GM12878 (cell line): ENCODE measurements around the gene SLC44A3. TPM values are rescaled to one million over a fixed set of nuclear protein-coding genes. Genes with fewer than 3 reads are reported as not detected.

Source experiments
- ATAC-seq: fragments of 200-7000 bp; cut with Tn5 transposase; 3 replicates; pipeline ENCODE4 v1.9.1; 2020; ENCODE audit warnings: mild to moderate bottlenecking, moderate library complexity
- BruUV-seq: library from RNA; stranded (reverse); fragments of 400-500 nt; replicated peaks from 2 replicates; lab custom pipeline; 2021; lab: Mats Ljungman, UMichigan
- CTCF ChIA-PET: fragments of 300-600 bp; sonication (Branson Sonifier 250); formaldehyde crosslinking; extraction: SDS; loops from one replicate; lab custom pipeline; 2021; ENCODE audit warnings: inconsistent platforms; lab: Yijun Ruan, JAX
- POLR2A ChIA-PET: fragments of 350-600 bp; formaldehyde crosslinking; extraction: SDS; loops from one replicate; lab custom pipeline; 2021; ENCODE audit warnings: inconsistent platforms; lab: Charles Lee
- RAD21 ChIA-PET: fragments of 300-600 bp; sonication (Branson Sonifier 250); formaldehyde crosslinking; loops from one replicate; lab custom pipeline; 2023; ENCODE audit warnings: antibody characterized with exemption; ENCODE audit not compliant: unreplicated experiment; lab: Charles Lee
- SMC1A ChIA-PET: fragments of 300-600 bp; sonication (Branson Sonifier 250); formaldehyde crosslinking; loops from one replicate; lab custom pipeline; 2023; ENCODE audit not compliant: unreplicated experiment, uncharacterized antibody; lab: Charles Lee
- DNase-seq: peaks from one replicate; pipeline ENCODE4 v3.0.0-alpha.2; 2011; ENCODE audit warnings: low read depth, low spot score
- FAIRE-seq: peaks from 3 replicates; lab custom pipeline; 2011; peaks lifted over from hg19 to GRCh38; lab: Jason Lieb, UNC
- H2AFZ ChIP-seq: 2 replicates; pipeline ENCODE4 v1.6.0; 2011; ENCODE audit warnings: low read depth, low read length, control low read depth; ENCODE audit not compliant: control insufficient read depth
- H3K27ac ChIP-seq: 2 replicates; pipeline ENCODE4 v1.5.1; 2011; ENCODE audit warnings: control low read depth; ENCODE audit not compliant: control insufficient read depth, insufficient read depth
- H3K27me3 ChIP-seq, 2 experiments: replicated peaks in 1 of 2; 2 replicates each; pipeline versions ENCODE4 v1.6.0 to v1.6.1; 2011; ENCODE audit warnings: low read length in 1 of 2; ENCODE audit not compliant: control insufficient read depth in 2 of 2, insufficient read depth in 2 of 2
- H3K36me3 ChIP-seq, 2 experiments: 2 replicates each; pipeline ENCODE4 v1.5.1; 2011; ENCODE audit warnings: low read length in 1 of 2; ENCODE audit not compliant: control insufficient read depth in 2 of 2, insufficient read depth in 2 of 2
- H3K4me1 ChIP-seq: 2 replicates; pipeline ENCODE4 v1.6.1; 2011; ENCODE audit warnings: mild to moderate bottlenecking, low read length, moderate library complexity, mixed read lengths; ENCODE audit not compliant: control insufficient read depth, insufficient read depth
- H3K4me2 ChIP-seq: 2 replicates; pipeline ENCODE4 v1.6.0; 2011; ENCODE audit warnings: control low read depth; ENCODE audit not compliant: control insufficient read depth, insufficient read depth
- H3K4me3 ChIP-seq: fragments of 200-600 bp; sonication (generic); 2 replicates; pipeline ENCODE4 v1.5.1; 2016
- H3K79me2 ChIP-seq: 2 replicates; pipeline ENCODE4 v1.6.0; 2011; ENCODE audit warnings: low read length; ENCODE audit not compliant: control insufficient read depth, insufficient read depth
- H3K9ac ChIP-seq: 2 replicates; pipeline ENCODE4 v1.8.0; 2011; ENCODE audit warnings: low read length, control low read depth, mixed read lengths; ENCODE audit not compliant: control insufficient read depth, insufficient read depth
- H3K9me3 ChIP-seq: replicated peaks from 3 replicates; pipeline ENCODE4 v1.5.1; 2011; ENCODE audit warnings: mild to moderate bottlenecking, low read length; ENCODE audit not compliant: control insufficient read depth, insufficient read depth
- H4K20me1 ChIP-seq: 2 replicates; pipeline ENCODE4 v1.6.0; 2011; ENCODE audit not compliant: control insufficient read depth, insufficient read depth
- ATF7 ChIP-seq: fragments of 450-650 bp; IDR thresholded peaks from 2 replicates; pipeline ENCODE4 v1.6.1; 2016; ENCODE audit warnings: low read depth, mild to moderate bottlenecking
- CBFB ChIP-seq: IDR thresholded peaks from 2 replicates; pipeline ENCODE4 v1.6.1; 2016; ENCODE audit warnings: antibody characterized with exemption, low read depth
- CREM ChIP-seq: IDR thresholded peaks from 2 replicates; pipeline ENCODE4 v1.6.1; 2014; ENCODE audit warnings: antibody characterized with exemption, low read depth
- ZZZ3 ChIP-seq: IDR thresholded peaks from 2 replicates; pipeline ENCODE4 v1.6.1; 2011; ENCODE audit warnings: low read depth; ENCODE audit not compliant: control insufficient read depth, insufficient read length
- WGBS: methylation state at CpG from one replicate; pipeline ENCODE4 v1.1.6; 2016; ENCODE audit warnings: low lambda C conversion rate; ENCODE audit not compliant: insufficient replicate concordance, insufficient coverage; ENCODE audit errors: missing lambda C conversion rate; 5-methylcytosine and 5-hydroxymethylcytosine counted together
- in situ Hi-C: fragments of 300-500 bp; cut with MboI; formaldehyde crosslinking; loops from 9 replicates; pipeline ENCODE4 v1.14.3; 2018; ENCODE audit warnings: mixed read lengths
- intact Hi-C: fragments of 100-400 bp; cut with micrococcal nuclease; formaldehyde crosslinking; loops from one replicate; pipeline ENCODE4 v1.14.2; 2022; ENCODE audit not compliant: unreplicated experiment
- polyA plus RNA-seq, 11 experiments: library from polyadenylated mRNA; depleted of rRNA in 4 of 11; unstranded in 6 of 11; stranded (reverse) in 5 of 11; fragments of >200 nt; fragmentation: Nextera tagmentation in 4 of 11; fragmentation: Illumina TruSeq in 1 of 11; extraction: Ambion mirVana in 4 of 11; extraction: Trizol in 1 of 11; gene quantifications; 1 replicate in 1 of 11; 2 replicates in 10 of 11; pipeline versions ENCODE4 v1.2.1 to v1.2.3, GENCODE V29; 2011 to 2016; ENCODE audit warnings: inconsistent platforms in 2 of 11, missing spikeins in 2 of 11, low read depth in 1 of 11
- total RNA-seq, 4 experiments: library from RNA; depleted of rRNA in 3 of 4; stranded (reverse); fragments of >200 nt in 3 of 4; fragmentation: Illumina TruSeq in 1 of 4; extraction: Trizol in 1 of 4; gene quantifications; 2 replicates each; pipeline versions ENCODE4 v1.2.1 to v1.2.3, GENCODE V29; 2013 to 2021
- TF ChIP-seq, protein P1 (sequence below): IDR thresholded peaks from 2 replicates; pipeline ENCODE4 v1.6.1; 2011; ENCODE audit warnings: low read depth, low read length, improper control_type of control experiment, borderline replicate concordance
- TF ChIP-seq, protein P2 (sequence below): fragments of 450-650 bp; IDR thresholded peaks from 2 replicates; pipeline ENCODE4 v1.6.1; 2016; ENCODE audit warnings: mild to moderate bottlenecking
- TF ChIP-seq, protein P3 (sequence below): fragments of 150-350 bp; IDR thresholded peaks from 2 replicates; pipeline ENCODE4 v1.6.1; 2014; ENCODE audit warnings: mild to moderate bottlenecking, low read depth, low read length
- TF ChIP-seq, protein P4 (sequence below): fragments of 450-650 bp; formaldehyde crosslinking; IDR thresholded peaks from 2 replicates; pipeline ENCODE4 v1.4.0; 2022; ENCODE audit warnings: mild to moderate bottlenecking, moderate library complexity
- TF ChIP-seq, protein P5 (sequence below): fragments of 450-650 bp; IDR thresholded peaks from 2 replicates; pipeline ENCODE4 v1.6.1; 2017; ENCODE audit warnings: antibody characterized with exemption, mild to moderate bottlenecking, moderate library complexity

SLC44A3 gene
- total and polyA plus RNA-seq, 10 of the 15 experiments (the other 5 are each of a cell fraction or from before 2014, with no cell fraction given): not detected

DNA sequence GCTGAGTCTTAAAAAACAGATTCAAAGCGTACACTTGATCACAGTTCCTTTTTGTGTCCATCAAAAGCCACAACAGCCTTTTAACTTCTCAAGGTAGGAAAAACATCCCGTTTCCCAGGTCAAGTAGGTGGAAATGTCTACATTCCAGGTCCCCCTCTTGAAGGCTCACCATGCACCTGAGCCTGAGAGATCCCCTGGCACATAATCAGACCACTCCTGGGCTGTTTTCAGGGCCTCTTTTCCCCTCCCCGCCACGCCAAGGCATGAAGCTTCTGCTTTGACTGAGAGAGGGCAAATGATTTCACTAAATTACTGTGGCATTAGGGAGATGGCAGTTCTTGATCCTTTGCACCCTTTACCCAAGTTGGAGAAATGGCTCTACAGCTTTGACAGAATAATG is 85.0 kb downstream of the SLC44A3 start:
- Histone ChIP-seq H3K36me3 (no peaks in the 10 kb centered on the region), H3K4me3 (no peak overlapping the region), H2AFZ (no peak overlapping the region), H3K27me3 (no peaks in the 10 kb centered on the region), H3K9me3 (no peaks in the 10 kb centered on the region), H3K4me2 (no peak overlapping the region), H3K27ac (no peak overlapping the region), H3K9ac (no peak overlapping the region), H4K20me1 (no peaks in the 10 kb centered on the region), H3K4me1 (no peaks in the 10 kb centered on the region), H3K79me2 (no peaks in the 10 kb centered on the region)
- POLR2A ChIA-PET: no interaction called here
- FAIRE-seq: no peak
- CTCF ChIA-PET: no interaction called here
- 49% methylated on average over 4 of the region's 4 CpGs for WGBS
- SMC1A ChIA-PET: no interaction called here
- no peak for ATAC-seq
- no peak for DNase-seq
- no TSS peak for BruUV-seq
- in situ Hi-C loops: no loop called here
- intact Hi-C loops: no loop called here
- RAD21 ChIA-PET: no interaction called here
- TF ChIP-seq, protein P1, sequence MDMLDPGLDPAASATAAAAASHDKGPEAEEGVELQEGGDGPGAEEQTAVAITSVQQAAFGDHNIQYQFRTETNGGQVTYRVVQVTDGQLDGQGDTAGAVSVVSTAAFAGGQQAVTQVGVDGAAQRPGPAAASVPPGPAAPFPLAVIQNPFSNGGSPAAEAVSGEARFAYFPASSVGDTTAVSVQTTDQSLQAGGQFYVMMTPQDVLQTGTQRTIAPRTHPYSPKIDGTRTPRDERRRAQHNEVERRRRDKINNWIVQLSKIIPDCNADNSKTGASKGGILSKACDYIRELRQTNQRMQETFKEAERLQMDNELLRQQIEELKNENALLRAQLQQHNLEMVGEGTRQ: no peak
- TF ChIP-seq, protein P2, sequence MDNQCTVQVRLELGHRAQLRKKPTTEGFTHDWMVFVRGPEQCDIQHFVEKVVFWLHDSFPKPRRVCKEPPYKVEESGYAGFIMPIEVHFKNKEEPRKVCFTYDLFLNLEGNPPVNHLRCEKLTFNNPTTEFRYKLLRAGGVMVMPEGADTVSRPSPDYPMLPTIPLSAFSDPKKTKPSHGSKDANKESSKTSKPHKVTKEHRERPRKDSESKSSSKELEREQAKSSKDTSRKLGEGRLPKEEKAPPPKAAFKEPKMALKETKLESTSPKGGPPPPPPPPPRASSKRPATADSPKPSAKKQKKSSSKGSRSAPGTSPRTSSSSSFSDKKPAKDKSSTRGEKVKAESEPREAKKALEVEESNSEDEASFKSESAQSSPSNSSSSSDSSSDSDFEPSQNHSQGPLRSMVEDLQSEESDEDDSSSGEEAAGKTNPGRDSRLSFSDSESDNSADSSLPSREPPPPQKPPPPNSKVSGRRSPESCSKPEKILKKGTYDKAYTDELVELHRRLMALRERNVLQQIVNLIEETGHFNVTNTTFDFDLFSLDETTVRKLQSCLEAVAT: no peak
- TF ChIP-seq, protein P3, sequence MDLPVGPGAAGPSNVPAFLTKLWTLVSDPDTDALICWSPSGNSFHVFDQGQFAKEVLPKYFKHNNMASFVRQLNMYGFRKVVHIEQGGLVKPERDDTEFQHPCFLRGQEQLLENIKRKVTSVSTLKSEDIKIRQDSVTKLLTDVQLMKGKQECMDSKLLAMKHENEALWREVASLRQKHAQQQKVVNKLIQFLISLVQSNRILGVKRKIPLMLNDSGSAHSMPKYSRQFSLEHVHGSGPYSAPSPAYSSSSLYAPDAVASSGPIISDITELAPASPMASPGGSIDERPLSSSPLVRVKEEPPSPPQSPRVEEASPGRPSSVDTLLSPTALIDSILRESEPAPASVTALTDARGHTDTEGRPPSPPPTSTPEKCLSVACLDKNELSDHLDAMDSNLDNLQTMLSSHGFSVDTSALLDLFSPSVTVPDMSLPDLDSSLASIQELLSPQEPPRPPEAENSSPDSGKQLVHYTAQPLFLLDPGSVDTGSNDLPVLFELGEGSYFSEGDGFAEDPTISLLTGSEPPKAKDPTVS: no peak
- no peak for TF ChIP-seq ATF7
- no peak for TF ChIP-seq CBFB
- TF ChIP-seq, protein P4, sequence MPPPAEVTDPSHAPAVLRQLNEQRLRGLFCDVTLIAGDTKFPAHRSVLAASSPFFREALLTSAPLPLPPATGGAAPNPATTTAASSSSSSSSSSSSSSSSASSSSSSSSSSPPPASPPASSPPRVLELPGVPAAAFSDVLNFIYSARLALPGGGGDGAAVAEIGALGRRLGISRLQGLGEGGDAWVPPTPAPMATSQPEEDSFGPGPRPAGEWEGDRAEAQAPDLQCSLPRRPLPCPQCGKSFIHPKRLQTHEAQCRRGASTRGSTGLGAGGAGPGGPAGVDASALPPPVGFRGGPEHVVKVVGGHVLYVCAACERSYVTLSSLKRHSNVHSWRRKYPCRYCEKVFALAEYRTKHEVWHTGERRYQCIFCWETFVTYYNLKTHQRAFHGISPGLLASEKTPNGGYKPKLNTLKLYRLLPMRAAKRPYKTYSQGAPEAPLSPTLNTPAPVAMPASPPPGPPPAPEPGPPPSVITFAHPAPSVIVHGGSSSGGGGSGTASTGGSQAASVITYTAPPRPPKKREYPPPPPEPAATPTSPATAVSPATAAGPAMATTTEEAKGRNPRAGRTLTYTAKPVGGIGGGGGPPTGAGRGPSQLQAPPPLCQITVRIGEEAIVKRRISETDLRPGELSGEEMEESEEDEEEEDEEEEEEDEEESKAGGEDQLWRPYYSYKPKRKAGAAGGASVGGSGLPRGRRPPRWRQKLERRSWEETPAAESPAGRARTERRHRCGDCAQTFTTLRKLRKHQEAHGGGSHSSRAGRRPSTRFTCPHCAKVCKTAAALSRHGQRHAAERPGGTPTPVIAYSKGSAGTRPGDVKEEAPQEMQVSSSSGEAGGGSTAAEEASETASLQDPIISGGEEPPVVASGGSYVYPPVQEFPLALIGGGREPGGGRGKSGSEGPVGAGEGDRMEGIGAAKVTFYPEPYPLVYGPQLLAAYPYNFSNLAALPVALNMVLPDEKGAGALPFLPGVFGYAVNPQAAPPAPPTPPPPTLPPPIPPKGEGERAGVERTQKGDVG: no peak
- no peak for TF ChIP-seq CREM
- no peak for TF ChIP-seq ZZZ3
- TF ChIP-seq, protein P5, sequence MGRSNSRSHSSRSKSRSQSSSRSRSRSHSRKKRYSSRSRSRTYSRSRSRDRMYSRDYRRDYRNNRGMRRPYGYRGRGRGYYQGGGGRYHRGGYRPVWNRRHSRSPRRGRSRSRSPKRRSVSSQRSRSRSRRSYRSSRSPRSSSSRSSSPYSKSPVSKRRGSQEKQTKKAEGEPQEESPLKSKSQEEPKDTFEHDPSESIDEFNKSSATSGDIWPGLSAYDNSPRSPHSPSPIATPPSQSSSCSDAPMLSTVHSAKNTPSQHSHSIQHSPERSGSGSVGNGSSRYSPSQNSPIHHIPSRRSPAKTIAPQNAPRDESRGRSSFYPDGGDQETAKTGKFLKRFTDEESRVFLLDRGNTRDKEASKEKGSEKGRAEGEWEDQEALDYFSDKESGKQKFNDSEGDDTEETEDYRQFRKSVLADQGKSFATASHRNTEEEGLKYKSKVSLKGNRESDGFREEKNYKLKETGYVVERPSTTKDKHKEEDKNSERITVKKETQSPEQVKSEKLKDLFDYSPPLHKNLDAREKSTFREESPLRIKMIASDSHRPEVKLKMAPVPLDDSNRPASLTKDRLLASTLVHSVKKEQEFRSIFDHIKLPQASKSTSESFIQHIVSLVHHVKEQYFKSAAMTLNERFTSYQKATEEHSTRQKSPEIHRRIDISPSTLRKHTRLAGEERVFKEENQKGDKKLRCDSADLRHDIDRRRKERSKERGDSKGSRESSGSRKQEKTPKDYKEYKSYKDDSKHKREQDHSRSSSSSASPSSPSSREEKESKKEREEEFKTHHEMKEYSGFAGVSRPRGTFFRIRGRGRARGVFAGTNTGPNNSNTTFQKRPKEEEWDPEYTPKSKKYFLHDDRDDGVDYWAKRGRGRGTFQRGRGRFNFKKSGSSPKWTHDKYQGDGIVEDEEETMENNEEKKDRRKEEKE: no peak
